COLO668 (cell line): Measurements from ENCODE around the gene LSM3.

ENCODE experiments used
- DNase-seq: peaks from one replicate; lab custom pipeline; 2025; ENCODE audit not compliant: unreplicated experiment; lab: John Stamatoyannopoulos, UW

The LSM3 gene

DNA sequence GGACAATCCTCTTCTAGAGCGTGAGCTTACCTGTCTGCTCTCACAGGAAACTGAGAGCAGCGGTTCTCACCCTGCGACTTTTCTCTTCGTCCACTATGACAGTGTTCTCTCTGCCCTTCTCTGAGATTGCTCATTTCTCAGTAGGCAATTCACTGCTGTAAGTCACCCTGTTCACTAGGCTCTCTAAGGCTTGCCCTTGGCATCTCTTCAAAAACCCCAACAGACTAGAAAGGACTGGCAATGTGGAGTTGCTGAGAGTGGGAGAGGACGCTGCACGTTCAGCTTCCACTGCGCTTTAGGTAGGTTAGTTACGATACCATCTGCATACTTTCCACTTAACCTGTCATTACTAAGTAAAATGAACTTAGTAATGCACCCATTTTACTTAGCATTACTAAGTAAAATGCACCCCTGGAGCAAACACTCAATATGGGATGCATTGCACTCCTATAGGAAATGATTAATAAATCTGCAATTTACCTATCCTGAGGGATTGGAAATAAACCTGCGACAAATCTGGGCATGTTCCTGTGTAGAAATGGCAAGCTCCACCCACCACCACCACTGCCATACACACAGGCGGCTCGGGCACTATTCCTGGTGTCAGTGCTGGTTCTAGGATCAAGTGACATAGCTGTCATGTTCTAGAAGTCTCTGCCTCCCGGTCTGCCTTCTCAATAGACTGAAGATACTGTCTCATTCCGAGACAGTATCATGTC, 21.6 kb upstream of the LSM3 start:
- DNase-seq: no peak

DNA sequence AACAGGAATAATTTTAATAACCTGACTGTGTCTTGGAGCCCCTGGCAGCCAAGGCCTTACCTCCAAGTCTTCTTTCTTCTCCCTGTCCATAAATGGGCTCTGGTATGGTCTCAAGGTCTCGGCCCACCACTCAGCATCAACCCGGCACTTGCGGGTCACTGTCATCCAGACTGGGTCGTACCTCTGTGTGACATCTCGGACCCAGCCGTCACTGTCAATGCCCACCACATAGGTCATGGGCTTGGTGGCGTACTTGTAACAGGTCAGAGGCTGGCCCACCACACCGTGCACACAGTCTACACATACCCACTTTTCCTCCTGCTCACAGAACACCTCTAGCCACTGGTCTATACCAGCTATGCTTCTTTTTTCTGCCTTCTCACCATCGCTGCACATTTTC, 20.7 kb upstream of the LSM3 start:
- DNase-seq: no peak

DNA sequence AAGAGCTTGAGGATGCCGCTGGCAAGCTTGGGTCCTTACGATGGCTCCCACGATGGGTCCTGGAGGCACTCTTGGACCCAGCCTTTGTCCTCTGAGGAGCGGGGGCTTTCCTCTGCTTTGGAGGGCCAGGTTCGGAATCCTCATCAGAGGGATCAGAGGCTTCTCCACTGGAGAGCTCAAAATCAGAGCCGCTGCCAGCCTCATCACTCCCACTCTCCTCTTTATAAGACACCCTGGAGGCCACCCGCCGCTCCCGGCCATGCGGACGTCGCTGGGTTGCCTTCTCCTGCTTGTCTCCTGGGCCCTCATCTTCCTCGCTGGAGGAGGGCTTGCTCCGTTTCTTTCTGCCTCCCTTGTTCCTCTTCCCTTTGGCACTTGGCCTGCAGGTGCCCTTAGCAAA, 20.2 kb upstream of the LSM3 start:
- DNase-seq: no peak

DNA sequence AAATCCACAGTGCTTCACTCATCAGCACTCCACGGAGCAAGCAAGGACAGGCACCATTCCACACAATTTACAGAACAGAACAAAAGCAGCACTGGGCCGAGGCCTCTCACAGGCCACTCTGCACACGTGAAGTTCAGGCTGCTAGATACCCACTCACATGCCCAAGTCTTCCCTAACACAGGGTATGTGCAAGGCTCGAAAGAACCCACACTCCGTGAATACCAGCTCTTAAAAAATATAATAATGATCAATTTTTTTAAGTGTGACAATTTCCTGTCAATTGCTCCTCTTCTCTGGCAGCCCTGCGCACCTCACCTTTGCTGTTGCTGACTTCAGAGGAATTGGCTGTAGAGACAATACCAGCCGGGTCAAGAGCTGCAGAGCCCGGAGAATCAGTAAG, 19.2 kb upstream of the LSM3 start:
- no peak for DNase-seq

DNA sequence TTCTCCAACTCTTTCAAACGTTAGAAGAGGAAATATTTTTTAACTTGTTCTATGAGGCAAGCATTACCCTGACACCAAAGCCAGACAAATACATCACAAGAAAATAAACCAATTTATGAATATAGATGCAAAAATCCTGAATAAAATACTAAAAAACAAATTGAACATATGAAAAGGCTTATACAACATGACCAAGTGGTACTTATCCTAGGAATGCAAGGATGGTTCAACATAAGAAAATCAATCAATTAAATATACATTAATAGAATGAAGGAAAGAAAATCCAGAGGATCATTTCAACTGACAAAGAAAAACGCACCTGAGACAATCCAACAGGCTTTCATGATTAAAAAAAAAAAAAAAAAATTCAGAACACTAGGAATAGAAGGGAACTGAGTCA, 17.3 kb upstream of the LSM3 start:
- no peak for DNase-seq

DNA sequence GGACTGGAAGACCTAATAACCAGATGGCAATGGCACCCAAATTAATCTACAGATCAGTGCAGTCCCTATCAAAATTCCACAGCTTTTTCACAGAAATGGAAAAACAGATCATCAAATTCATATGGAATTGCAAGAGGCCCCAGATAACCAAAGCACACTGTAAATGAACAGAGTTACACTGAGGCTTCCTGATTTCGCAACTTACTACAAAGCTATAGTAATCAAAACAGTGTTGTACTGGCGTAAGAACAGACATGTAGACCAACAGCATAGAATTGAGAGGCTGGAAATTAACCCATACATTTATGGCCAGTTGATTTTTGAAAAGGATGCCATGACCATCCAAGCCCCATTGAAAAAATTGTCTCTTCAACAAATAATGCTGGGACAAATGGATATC, 16.4 kb upstream of the LSM3 start:
- DNase-seq: no peak

DNA sequence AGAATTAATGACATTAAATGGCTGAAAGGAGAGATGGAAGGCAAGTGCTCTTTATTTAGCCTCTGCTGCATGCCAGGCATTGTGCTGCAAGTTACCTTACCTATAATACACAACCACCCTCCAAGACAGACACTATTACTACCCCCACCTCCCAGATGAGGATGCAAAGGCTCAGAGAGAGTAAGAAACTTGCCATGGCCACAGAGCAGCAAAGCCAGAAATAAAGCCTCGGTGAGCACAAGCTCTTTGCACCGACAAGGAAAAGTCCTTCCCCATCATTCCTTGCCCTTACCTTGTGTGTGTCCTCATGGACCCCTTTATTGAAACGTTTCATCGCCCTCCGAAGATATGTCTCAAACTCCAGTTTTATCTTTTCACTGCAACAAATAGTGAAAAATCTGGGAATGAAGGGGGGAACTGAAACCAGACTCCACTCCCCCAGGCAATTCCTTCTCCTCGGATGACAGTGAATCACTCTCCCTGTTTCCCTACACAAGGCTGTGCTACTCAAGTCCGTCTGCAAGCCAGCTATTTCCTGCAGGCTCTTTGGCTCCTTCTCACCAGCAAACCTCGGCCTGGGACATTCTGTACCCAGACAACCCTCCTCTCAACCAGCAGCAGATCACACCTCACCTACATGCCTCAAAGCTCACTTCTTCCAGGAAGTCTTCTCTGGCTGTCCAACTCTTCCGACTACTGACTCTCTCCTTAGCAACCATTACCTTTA, 11.6 kb upstream of the LSM3 start:
- DNase-seq: no peak

DNA sequence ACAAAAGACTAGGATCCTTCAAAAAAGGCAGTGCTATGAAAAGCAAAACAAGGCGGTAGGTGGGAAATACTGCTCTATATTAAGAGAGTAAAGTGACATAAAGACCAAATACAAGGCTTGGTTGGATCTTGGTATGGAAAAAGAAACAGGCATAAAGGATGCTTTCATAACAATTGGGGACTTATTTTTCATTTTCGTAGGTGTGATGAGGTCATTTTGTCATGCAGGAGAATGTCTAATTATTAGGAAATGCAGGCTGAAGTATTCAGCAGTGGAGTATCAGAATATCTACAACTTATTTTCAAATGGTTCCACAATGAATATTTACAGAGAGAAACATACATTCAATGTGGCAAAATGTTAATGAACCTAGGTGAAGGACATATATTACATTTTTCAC, 9.2 kb upstream of the LSM3 start:
- DNase-seq: no peak

DNA sequence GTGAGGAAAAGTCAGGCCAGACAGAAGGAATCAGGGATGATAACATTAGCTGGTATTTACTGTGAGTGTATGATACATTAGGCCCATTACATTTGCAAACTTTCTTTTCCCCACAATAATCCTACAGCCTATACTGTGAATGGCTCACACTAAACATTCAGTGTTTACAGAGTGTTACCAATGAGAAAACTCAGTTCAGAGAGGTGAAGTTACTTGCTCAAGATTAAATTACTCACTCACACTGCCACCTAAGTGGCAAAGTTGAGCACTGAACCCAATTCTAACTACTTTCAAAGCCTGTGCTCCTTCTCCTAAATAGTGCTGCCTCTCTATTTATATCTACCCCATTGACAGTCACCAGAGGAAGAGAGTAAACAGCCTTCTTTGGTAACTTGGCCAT, 8.7 kb upstream of the LSM3 start:
- DNase-seq: no peak

DNA sequence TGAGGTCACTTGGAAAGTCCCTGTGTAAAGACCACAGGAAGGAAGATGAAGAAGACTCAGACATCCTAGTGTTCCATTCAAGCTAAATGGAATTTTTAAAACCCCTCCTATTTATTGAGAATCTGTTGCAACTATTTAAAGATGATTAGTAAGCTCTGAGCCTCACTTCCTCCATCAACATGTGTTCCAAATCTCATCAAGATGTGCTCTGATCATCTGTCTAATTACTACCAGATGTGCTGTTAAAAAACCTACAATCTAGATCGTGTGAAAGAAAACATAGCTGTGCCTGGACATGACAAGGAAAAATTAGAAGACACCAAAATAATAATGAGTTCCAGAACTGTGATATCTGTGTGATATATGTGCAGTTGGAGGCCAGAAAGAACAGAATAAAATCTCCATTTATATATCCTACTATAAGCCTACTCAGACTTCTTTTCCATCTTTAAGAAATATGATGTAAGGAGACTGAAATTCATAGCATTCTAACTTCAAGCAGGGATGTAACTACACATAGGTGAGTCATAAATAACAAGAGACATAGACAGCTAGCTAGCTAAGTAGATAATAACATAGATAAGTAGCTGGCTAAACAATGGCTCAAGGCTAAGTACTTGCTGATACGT, 8.0 kb upstream of the LSM3 start:
- no peak for DNase-seq

DNA sequence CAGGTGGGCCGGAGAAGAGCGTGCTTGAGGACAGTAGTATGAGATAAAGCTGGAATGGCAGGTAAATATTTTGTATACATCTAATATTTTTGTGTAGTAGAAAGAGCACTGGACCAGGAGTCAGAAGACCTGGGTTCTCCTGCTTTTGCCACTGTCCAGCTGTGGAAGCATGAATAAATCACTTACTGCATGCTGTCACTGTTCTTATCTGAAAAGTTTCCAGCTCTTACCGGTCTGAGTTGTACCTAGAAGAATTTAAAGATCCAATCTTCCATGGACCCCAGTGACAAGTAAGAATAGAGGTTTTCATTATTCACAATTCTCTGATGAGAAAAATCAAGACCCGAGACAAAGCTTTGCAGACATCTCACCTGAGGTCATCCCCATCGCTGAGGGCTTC, 6.1 kb upstream of the LSM3 start:
- DNase-seq: no peak

DNA sequence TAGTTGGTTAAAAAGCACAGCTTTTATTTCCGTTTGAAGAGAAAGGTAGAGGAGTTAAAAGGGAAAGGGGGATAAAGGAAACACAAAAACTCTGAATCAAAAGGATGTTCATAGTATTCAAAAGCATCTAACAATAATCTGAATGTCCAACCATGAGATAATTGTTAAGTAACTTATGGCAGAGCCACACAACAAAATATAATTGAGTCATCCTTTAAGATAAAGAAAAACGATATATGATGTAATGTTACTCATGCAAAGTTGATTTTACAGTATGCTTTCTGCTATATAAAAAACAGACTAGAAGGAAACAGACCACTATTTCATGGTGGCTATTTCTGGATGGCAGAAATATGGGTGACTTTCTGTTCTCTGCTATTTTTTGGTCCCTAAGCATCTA, 4.1 kb upstream of the LSM3 start:
- no peak for DNase-seq

DNA sequence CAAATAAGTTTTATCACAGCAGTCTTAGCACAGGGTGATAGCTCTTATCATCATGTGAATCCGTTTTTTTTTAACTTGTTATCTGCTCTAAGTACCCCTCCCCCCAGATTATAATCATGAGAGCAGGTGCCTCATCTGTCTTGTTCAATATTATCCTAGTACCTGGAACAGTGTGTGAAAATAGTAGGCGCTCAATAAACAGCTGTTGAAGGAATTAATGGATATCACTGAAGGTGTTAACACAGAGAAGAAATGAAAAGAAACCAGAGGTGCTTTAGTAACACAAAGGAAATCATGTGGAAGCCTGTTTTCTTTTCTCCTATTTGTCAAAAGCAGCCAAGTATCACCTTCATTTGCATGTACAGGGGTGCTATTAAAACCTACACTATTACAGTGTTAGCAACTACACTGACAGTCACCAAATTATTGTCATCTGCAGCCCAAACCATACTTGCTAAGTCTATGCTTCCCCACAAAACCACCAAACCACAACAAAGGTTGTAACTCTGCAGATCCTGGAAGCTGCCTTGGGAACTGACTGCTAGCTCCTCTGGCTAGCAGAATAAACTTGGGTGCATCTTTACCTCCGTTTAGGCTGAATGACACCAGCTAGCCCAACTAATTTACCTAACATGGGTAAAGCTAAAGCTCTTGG, 3.1 kb upstream of the LSM3 start:
- no peak for DNase-seq

DNA sequence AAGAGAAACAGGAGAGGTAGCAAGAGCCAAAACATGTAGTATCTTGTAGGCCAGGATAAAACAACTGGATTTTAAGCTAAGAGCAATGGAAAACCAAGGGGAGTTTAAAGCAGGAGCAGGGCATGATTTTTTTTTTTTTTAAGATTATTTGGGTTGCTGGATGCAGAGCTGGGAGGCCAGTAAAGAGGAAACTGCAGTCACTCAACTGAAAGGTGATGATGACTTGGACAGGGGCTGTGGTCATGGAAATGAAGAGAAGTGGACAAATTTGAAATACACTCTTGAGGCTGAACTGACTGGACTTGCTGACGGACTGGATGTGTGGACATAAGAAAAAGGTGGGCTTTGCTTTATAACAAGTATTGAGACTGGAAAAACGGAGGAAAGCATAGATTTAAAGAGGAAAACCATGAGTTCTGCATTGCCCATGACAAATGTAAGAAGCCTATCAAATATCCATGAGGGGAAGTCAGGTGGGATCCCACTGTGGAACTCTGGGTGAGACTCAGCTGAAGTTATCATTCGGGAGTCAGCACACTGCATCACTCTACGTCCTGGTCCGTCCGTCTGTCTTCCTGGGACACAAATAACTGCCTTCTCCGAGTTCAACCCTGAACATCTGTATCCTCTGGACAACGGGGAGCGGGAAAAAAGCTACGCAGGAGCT, 904 bp upstream of the LSM3 start:
- no peak for DNase-seq

DNA sequence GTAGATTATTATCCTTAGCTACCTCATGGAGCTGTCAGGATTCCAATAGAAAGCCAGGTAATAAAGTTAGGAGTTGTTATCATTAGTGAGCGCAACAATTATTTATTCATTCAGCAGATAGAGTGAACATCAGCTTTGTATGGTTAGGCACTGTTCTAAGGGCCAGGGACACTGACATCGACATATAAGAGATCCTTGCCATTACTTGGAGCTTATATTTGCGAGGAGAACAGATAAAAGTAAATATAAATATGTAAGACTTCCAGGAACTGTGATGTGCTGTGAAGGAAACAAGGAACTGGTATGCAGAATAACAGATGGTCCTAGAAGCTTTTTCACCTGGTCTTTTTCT, 473 bp downstream of the LSM3 start:
- DNase-seq: no peak

DNA sequence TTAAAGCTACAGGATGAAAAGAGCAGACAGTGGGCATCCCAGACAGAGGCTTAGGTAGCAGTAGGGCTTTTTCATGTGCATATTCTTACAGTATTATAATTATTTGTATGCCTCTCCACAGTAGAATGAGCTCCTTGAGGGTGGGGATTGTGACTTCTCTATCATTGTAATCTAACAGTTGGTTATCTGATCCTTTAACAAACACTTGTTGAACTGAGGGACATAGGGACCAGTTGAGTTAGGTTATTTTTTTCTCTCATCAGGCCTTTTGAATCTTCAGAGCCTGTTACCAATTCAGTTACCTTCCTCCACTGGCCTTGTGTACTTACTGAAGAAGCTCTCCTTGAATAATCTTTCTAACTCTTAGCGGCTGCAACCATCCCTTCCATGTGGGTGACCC, 1.2 kb downstream of the LSM3 start:
- DNase-seq: no peak

DNA sequence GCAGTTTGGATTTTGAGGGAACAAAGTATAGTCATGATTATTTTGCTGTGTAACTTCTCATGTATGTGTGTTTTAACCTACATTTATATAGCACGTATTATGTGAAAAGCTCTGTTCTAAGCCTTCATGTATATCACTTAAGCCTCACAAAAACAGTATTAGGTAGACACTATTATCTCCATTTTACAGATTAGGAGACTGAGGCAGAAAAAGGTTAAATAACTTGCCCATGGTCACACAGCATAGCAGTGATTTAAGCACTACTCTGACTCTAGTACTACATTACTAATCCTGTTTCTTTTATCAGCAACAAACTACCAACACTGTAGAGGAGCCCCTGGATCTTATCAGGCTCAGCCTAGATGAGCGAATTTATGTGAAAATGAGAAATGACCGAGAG, 2.6 kb downstream of the LSM3 start:
- DNase-seq: no peak

DNA sequence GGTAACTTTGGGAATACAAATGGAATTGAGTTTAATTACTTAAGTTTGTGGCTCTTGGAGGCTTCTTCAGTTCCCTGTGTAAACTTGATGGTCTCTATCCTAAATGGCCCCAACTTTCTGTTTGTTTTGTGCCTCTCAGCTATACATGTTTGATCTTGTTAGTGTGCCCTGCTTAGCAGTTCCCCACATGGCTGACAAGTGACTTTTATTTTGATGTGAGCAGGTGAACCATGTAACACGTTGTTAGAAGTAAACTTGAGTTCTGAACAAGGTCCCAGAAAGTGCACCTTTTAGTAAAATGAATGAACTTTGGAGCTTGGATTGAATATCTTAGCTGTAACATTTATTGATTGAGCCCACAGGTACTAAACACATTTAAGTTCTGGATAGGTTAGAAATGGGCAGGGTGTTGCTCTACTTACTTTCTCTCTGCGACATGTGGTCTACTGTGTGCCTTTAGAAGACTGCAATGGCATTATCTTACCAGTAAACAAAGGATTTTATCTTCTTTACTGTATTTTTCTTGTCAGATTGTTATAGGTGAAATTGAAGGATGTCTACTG, 4.5 kb downstream of the LSM3 start:
- no peak for DNase-seq

DNA sequence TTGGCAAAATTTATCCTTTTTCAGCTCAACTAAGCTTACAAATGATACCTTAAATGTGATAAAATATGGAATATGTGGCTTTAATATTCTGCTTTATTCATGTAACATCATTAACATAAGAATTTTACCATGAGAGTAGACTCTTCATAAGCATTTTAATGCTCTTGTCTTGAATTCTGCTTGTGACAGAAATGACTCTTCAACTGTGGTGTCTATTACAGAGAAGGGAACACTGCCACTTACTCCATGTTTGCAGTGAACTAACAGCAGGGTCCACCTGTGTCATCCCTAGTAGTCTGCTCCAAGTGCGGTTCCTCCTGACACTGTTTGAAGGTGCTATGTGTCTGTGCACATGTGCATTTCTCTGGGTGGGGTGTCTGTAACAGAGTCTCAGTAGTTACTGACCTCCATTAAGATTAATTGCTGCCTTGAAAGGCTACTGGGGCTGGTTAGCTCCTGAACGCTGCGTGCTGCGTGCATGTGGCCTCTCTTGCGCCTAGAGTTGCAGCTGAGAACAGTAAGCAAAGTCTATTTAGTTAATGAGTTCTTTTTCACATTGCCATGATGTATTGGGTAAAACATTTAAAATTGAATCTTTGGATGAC, 8.3 kb downstream of the LSM3 start:
- DNase-seq: no peak

DNA sequence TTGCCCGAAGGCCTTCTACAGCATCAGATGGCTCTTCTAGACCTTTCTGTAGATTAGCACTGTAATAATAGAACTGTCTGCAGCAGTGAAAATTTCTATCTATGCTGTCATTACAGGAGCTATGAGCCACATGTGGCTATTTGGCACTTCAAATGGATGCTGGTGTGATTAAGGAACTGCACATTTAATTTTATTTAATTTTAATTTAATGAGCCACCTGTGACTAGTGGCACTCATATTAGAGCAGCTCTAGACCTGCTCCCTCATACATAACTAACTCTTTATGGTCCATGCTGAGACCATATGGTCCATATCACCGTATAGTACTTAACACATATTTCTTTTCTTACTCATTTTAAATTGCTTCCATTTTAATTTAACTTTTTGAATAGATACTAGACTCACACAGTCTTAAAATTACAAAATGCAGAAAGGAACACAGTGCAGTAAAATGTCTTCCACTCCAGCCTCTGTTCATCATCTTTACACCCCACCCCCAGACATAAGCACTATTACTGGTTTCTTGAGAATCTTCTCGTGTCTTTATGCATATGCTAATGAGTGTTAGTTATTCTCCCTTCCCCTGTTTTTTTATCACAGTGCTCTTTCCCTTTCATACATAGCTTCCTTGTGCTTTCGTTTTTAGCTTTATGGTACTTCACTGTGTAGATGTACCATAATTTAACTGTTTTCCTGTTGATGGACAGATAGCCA, 9.6 kb downstream of the LSM3 start:
- DNase-seq: no peak
